GM04503 (cell line): ENCODE measurements around the gene TMEM131L.
"Not testable (repeated sequence)": the region's sequence is repeated elsewhere in the genome, so short reads cannot be mapped to it uniquely, and the experiment has no call there.

Source experiments
- DNase-seq: peaks from one replicate; pipeline ENCODE4 v3.0.0-alpha.2; 2012; ENCODE audit warnings: low read depth

TMEM131L gene

GRCh38 chr4:153449338-153449737, 16.8 kb upstream of the TMEM131L start:
- DNase-seq: no peak

GRCh38 chr4:153450544-153450917, 15.6 kb upstream of the TMEM131L start:
- no peak for DNase-seq

GRCh38 chr4:153451145-153451544, 15.0 kb upstream of the TMEM131L start:
- DNase-seq: not testable (repeated sequence)

- DNase-seq: no peak
These were observed 14.1 kb upstream of the TMEM131L start for GRCh38 chr4:153451911-153452657.

- DNase-seq: no peak
These were observed 13.3 kb upstream of the TMEM131L start for GRCh38 chr4:153452658-153453378.

GRCh38 chr4:153453402-153453801, 12.8 kb upstream of the TMEM131L start:
- no peak for DNase-seq

- no peak for DNase-seq
These were observed 7.2 kb upstream of the TMEM131L start for GRCh38 chr4:153458969-153459368.

GRCh38 chr4:153461549-153461948, 4.6 kb upstream of the TMEM131L start:
- not testable (repeated sequence) for DNase-seq

GRCh38 chr4:153464068-153464467, 2.1 kb upstream of the TMEM131L start:
- DNase-seq: no peak

GRCh38 chr4:153465140-153465539, 1.0 kb upstream of the TMEM131L start:
- no peak for DNase-seq

GRCh38 chr4:153465615-153466080, 512 bp upstream of the TMEM131L start:
- no peak for DNase-seq

GRCh38 chr4:153466949-153467896, 1.1 kb downstream of the TMEM131L start:
- no peak for DNase-seq

- no peak for DNase-seq
These were observed 1.7 kb downstream of the TMEM131L start for GRCh38 chr4:153467897-153468262.

GRCh38 chr4:153468587-153468986, 2.4 kb downstream of the TMEM131L start:
- no peak for DNase-seq

GRCh38 chr4:153469031-153469430, 2.9 kb downstream of the TMEM131L start:
- DNase-seq: no peak

- DNase-seq: not testable (repeated sequence)
These were observed 5.0 kb downstream of the TMEM131L start for GRCh38 chr4:153471071-153471697.

- no peak for DNase-seq
These were observed 5.5 kb downstream of the TMEM131L start for GRCh38 chr4:153471698-153472093.

GRCh38 chr4:153472122-153473037, 6.2 kb downstream of the TMEM131L start:
- DNase-seq: no peak

GRCh38 chr4:153474251-153474650, 8.1 kb downstream of the TMEM131L start:
- DNase-seq: no peak

GRCh38 chr4:153476829-153477574, 10.8 kb downstream of the TMEM131L start:
- DNase-seq: no peak
